ENCODE data around the gene TEAD2.
"Not testable (repeated sequence)": the region's sequence is repeated elsewhere in the genome, so short reads cannot be mapped to it uniquely, and the experiment has no call there.

TEAD2 gene

DNA sequence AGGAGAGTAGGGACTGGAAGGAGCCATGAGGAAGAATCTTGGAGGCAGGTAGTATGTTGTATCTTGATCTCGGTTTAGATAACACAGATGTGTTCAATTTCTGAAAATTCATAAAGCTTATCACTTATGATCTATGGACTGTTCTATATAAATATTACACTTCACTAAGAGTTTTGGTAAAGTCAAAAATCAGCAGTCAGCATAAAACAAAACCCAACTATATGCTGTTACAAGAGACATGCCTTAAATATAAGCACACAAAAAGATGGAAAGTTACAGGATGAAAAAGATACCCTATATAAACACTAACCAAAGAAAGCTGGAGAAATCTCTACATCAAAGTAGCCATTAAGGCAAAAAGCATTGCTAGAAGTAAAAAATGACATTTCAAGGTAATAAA lies 21.4 kb upstream of the TEAD2 start:
- DNase-seq = no peak

DNA sequence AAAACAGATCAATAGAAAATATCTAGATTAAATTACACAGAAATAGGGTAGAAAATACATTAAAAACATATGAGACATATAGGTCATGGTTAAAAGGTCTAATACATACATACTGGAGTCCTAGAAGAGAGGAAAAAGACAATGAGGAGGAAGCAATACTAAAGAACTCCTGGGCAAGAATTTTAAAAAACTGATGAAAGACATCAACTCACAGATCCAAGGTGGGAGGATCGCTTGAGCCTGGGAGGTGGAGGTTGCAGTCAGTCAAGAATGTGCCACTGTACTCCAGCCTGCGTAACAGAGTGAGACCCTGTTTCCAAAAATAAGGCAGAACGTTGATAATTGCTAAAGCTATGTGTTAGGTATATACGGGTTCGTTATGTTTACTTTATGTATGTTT lies 20.4 kb upstream of the TEAD2 start:
- DNase-seq = no peak

DNA sequence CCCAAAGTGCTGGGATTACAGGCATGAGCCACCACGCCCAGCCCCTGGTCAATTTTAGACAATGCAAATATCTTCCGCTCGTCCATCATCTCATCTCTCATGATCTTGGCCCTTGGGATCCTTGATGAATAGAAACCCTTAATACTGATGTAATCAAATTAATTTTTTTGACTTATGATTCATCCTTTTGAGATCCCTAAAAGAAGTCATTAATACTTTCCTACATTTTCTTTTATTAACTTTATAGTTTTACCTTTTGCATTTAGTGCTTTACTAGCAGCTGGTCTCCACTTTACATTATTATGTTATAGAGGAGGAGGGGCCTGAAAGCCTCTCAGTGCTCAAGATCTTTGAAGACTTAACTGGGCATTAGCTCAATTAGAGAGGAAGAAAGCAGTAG lies 18.2 kb upstream of the TEAD2 start:
- DNase-seq = no peak

DNA sequence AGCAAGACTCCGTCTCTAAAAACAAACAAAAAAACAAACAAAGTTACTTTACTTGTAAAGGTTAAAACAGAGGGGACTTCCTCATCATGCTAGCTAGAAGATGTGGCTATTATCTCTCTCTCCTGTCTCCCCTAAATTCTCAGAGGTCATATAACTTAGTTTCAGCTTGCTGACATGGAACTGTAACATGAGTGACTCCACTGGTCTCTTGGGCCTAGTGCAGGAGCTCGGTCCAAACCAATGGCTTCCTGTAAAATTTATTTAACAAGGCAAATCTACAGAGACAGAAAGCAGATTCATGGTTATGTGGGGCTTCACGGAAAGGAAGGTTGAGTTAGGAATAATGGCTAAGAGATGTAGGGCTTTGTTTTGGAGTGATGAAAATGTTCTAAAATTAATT lies 16.3 kb upstream of the TEAD2 start:
- DNase-seq = no peak

DNA sequence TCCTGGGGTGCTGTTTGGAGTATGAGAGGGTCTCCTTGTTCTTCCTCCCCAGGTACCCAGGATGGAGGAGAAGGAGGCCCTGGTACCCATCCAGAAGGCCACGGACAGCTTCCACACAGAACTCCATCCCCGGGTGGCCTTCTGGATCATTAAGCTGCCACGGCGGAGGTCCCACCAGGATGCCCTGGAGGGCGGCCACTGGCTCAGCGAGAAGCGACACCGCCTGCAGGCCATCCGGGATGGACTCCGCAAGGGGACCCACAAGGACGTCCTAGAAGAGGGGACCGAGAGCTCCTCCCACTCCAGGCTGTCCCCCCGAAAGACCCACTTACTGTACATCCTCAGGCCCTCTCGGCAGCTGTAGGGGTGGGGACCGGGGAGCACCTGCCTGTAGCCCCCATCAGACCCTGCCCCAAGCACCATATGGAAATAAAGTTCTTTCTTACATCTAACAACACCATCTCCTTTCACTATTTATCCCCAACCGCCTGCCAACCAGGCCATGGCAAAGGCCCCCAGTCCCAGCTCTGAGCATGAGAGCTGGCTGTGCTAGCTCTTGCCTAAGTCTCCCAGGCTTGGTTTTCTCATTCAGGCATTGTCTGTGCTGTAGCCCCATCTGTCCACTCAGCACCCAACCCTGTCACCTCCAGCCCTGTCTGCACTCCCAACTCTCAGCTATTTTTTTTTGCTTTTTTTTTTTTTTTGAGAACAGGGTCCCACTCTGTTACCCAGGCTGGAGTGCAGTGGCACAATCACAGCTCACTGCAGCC lies 12.6 kb upstream of the TEAD2 start:
- DNase-seq = no peak

DNA sequence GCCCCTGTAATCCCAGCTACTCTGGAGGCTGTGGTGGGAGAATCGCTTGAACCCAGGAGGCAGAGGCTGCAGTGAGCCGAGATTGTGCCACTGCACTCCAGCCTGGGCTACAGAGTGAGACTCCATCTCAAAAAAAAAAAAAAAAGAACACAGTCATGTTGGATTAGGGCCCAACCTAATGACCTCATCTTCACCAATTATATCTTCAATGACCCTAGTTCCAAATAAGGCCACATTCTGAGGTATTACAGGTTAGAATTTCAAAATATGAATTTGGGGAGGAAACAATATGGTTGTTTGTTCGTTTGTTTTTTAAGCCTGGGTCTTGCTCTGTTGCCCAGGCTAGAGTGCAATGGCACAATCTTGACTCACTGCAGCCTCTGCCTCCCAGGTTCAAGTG lies 11.0 kb upstream of the TEAD2 start:
- not testable (repeated sequence) for DNase-seq

DNA sequence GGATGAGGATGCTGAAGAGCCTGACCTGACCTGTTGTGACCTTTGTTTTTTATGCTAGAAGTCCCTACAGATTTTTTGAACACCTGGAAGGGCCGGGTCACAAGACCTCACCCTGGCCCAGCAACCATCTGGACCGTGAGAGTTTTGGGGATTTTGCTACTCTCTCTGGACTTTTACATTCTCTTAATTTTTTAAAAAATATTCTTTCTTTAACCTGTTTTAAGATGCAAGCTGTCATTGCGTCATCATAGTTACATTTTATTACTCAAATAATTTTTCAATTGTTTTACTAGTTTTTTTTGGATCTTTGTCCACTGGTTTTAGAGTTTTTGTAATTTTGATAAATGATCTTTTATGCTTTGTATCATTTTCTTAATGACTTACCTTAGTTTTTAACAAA lies 9.0 kb upstream of the TEAD2 start:
- no peak for DNase-seq

DNA sequence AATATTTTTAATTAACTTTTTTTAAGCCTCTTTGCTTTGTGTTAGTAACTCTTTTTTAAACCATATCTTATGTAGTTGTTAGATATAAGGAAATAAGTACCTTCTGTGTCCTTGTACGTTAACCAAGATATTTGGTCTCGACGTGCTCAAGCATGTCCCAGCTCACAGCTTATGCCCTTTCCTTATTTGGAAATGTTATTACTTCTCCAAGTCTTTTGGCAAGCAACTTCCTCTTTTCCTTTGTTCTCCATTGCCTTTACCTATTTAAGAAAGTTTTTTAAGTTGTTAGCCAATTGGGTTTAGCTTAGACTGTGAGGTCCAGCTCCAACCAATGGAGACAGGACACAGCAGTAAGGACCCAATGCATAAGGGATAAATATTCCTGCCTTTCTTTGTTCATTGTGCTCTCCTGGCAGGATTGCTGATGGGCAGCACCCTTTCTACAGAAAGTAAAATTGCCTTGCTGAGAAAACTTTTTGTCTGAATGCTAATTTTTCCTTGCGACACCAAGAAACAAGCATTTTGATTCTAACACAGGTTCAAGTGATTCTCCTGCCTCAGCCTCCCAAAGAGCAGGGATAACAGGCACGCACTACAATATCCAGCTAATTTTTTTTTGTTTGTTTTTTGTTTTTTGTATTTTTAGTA lies 6.6 kb upstream of the TEAD2 start:
- no peak for DNase-seq

DNA sequence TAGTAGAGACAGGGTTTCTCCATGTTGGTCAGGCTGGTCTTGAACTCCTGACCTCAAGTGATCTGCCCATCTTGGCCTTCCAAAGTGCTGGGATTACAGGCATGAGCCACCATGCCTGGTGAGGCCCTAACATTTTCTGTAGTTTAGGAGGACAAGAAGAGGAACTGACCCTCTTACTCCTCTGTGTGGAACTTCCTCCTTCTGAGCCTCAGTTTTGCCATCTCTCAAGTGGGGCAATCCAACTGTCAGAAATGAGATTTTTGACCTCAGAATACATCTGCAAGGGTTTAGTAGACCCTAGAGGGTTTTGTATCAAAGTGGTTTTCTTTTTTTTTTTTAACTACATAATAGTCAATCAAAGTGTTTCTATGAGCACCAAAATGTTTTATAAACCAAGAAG lies 3.9 kb upstream of the TEAD2 start:
- DNase-seq = no peak

DNA sequence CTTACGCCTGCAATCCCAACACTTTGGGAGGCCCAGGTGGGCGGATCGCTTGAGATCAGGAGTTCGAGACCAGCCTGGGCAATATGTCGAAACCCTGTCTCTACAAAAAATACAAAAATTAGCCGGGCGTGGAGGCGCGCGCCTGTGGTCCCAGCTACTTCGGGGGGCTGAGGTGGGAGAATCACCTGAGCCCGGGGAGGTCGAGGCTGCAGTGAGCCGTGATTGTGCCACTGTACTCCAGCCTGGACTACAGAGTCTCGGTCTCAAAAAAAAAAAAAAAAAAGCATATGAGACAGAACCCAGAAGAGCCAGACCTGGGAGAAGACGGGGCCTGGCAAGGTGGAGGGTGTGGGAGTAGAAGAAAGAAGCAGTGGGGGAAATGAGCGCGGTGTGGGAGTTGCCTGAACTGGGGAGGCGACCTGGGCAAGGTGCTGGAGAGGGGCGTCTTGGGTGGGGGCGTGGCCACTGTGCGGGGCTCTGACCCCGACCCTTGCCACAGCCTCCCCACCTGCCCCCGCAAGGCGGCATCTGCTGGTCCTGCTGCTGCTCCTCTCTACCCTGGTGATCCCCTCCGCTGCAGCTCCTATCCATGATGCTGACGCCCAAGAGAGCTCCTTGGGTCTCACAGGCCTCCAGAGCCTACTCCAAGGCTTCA lies 2.0 kb upstream of the TEAD2 start:
- DNase-seq = no peak

DNA sequence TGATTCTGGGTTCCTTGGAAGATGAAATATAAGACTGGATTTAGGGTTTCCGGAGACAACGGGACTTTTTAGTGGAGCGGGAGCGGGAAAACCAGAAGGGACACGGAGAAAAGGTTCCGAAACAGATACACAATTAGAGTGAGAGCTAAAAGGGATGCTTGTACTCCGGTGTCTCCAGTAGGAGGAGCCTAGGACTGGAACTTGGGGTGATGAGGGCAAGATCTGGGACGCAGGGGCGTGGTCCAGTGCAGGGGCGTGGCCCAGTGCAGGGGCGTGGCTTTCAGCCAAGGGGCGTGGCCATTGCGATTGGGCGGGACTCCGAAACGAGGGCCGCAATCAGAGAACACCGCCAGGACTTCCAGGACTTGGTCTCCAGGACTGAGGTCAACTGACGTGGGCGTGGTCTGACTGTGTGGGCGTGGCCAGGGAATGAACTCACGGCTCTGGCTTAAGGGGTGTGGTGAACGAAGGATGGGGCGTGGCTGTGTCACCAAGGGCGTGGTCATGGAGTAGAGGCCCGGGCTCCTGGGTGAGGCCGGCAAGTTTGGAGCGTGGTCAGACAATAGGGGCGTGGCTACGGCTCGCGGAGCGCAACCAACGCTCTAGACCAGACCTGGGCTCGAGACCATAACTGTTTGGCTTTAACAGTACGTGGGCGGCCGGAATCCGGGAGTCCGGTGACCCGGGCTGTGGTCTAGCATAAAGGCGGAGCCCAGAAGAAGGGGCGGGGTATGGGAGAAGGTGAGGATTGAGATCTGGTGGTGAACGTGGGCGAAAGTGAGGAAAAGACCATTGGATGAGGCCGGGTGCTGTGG lies 1.3 kb upstream of the TEAD2 start, which contains the start of gene DKKL1:
Gene DKKL1, plus strand, starts transcription at position 610 of the 815 bp plus-strand sequence. Its CDS starts 122 bp downstream, at position 732.
- DNase-seq = peak; percentile 29 to 71 (median 59)

DNA sequence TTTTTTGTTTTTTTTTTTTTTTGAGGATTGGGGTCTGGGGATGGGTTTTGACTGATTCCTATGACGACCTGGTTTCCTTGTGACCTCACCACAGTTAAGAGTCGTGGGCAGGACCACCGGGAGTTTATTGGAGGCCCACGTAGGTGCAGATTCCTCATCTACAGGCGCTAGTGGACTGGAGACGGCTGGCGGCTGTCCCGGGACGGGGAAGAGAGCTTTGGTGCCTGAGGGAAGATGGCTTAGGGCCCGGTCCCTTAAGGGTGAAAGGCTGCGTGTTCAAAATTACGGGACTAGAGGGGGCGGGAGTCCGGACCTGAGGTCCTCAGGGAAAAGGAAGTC lies 682 bp upstream of the TEAD2 start:
- peak in 3 of 6 experiments; percentile 34 to 58 (median 39) for DNase-seq

DNA sequence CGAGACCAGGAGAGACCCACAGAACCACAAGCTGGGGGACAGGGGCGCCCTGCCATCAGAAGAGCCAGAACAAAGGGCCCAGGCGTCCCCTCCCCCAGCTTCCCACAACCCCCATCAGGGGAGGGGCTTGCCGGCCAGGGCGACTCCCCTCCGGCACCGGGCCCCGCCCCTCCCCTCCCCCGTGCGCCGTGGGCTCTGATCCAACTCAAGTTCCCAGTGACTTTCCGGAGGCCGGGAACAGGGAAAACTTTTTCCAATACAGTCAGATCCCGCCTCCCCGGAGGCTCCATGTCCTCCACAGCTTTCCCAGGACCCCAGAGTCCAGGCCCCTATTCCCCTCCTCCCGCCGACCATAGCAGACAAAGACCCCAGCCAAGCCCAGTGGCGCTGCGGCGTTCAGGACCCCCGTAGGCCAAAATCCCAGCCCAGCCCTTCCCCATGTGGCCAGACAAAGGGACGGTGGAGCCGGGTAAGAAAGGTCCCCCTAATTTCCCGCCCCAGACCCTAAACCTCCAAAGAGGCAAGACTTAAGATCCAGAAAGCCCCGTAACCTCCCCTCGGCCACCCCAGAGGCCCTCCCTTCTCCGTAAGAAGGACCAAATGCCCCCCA lies 673 bp downstream of the TEAD2 start:
- DNase-seq = no peak

DNA sequence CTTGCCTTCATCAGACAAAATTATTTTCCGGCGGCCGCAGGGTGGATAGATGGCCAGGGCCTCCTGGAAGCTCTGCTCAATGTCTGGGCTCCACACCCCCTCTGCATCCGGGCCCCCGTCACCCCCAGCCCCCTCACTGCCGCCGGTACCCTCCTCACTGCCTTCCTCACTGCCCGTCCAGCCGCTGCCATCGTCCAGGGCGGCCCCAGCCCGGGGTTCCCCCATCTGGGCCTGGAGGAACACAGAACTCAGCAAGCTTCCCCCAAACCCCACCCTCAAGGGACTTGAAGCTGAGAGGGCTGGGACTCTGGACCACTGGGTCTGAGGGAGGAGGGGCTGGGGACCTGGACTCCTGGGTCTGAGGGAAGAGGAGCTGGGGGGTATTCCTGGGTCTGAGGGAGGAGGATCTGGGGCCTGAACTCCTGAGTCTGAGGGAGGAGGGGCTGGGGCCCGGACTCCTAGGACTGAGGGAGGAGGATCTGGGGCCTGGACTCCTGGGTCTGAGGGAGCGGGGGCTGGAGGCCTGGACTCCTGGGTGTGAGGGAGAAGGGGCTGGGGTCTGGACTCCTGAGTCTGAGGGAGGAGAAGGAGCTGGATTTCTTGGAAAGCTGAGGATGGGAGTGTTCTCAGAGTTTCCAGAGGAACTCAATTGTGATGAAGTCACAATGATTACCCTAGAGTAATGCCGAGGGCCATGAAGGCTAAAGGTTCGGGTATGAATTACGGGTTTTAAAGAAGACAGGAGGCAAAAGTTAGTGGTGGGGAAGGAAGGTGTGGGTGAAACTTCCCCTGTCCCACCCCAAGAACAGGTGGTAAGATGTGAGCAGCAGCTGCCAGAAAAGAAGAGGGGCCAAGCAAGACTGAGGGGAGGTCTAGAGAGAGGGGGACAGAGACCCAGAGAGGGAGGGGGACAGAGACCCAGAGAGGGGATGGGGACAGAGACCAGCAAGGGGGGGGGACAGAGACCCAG lies 2.1 kb downstream of the TEAD2 start:
- no peak for DNase-seq

DNA sequence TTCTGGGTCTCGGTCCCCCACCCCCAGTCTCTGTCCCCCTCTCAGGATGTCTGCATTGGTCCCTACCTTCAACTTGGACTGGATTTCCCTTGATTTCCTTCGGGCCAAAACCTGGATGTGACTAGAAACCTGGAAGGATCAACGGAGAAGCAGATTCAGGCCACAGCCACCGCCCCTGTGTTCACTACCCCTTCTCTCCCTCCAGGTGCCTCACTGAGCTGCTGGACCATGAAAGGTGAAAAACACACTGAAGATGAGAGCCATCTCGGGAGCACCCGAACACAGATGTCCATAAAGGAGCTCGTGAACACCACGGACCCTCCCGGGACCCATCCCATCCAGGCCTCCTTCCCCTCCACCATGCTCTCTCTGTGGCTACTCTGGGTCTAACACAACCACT lies 5.0 kb downstream of the TEAD2 start:
- DNase-seq = no peak

DNA sequence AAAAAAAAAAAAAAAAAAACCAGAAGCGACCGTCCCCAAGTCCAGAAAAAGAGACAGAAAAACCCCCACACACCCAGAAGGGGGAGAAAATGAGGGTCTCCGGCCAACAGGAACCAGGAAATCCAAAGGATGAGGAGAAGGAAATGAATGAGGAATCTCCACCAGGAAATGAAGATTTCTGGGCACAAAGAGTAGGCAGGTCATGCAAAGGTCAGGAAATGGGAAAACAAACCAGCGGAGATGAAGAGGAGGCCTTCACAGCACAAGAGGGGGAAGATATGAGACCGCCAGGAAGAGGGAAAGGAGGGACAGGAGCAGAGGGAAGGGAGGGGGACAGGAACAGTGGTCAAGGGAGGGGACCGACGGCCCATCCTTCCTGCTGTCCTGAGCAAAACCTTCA lies 5.8 kb downstream of the TEAD2 start:
- DNase-seq = no peak

DNA sequence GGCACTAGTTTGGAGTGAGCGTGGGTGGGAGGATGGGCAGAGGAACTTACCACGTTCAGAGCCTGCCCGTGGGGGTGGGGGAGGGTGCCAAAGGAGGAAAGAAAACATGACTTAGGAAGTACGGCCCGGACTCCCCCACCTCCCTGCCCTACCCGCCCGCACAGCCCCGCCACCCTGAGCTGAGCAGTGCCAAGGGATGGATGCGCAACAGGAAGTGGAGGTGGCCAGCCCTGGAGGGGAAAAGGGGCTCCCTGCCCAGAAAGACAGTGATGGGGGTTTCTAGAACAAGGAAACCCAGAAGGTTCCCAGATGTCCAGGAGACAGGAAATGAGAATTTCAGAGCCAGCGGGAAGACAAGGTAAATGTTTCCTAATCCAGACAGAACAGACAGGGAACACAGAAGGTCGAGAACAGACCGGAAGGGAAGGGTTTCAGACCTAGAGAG lies 6.3 kb downstream of the TEAD2 start:
- DNase-seq = no peak

DNA sequence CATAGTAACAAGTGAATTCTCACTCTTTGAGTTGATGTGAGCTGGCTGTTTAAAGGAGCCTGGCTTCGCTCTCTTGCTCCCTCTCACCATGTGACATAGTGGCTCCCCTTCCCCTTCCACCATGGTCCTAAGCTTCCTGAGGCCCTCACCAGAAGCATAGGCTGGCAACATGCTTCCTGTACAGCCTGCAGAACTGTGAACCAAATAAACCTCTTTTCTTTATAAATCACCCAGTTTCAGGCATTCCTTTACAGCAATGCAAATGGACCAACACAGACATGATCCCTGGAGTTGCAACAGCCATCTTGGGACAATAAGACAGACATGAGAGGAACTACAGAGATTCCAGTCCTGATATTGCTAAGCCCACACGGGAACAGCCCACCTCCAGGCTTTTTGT lies 12.6 kb downstream of the TEAD2 start:
- DNase-seq = no peak

DNA sequence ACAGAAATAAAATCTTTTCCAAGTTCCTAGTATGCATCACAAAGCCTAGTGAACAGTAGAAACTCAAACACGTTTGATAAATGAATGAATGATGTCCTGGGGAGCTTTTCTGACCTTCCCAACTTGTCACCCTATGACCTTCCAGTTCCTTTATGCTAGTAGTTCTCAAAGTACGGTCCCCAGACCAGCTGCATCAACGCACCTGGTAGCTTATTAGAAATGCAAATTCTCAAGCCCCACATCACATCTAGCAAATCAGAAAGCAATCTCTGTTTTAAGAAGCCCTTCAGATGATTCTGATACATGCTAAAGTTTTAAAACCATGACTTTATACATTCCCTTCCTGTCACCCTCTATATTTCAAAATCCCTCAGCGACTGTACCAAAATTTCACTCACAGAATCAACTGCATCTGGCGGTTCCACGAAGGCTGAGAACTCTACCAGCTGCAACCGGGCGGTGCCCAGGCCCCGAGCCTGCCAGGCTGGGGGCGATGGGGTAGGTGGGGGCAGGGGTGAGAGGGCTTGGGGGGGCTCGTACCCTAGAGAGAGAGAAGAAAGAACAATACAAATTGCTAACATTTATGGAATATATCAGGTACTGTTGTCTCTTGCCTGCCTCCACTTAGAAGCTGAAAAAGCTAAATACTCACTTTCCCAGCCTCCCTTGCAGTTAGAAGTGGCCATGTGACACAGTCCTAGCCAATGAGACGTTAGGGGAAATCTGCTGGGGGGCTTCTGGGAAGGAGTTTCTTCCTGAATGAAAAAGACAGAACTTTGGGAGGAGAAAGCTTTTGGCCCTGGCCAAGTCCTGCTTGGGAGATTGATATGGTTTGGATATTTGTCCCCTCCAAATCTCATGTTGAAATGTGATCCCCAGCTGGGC lies 13.7 kb downstream of the TEAD2 start:
- no peak for DNase-seq

DNA sequence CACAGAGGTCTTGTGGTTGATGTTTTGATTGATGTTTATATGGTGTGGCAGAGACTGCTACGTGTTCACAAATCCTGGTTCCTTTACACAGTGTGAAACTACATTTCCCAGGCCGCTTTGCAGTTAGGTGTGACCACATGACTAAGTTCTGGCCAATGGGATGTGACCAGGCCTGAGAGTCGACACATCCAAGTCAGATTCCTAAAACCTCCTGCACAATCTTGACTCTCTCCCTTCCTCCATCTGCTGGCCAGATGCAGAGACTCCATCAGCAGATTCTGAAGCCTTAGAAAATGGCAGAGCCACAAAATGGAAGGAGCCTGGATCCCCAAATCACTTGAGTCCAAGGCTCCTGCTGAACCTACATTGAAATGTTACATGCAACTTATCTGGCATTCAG lies 14.4 kb downstream of the TEAD2 start:
- DNase-seq = no peak

DNA sequence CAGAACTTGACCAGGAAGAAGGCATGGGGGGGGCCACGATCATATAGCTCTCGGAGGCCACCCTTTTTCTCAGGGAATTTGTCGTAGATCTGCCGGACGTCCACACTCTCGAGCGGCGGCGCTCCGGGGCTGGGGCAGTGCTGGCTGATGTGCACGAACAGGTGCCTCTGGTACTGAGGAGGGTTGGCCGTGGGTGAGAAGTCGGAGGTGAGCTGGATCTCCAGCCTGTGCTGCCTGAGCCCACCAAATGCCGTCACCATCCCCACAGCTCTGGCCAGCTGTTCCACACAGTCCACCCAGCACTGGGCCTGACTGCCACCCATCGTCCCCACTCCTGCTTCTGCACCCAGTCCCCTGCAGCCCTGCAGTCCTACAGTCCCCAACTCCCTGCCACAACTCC lies 15.0 kb downstream of the TEAD2 start:
- DNase-seq = no peak
